Stimulated activated CD8-positive, alpha-beta memory T cell treated with anti-CD3 and anti-CD28 coated beads, Interleukin-12 subunit alpha, Interleukin-12 subunit beta, amount 100 ng/mL, for 1 hour (primary cell): ENCODE measurements around the gene ERC2.

Source experiments
- DNase-seq: peaks from one replicate; pipeline ENCODE4 v3.0.0-alpha.2; 2020; ENCODE audit warnings: low read depth

Gene ERC2

GRCh38 chr3:55984626-55985025 lies 483.6 kb downstream of the ERC2 start:
- no peak for DNase-seq

GRCh38 chr3:55978953-55979352 lies 489.3 kb downstream of the ERC2 start:
- DNase-seq: no peak

GRCh38 chr3:55974421-55975165 lies 493.7 kb downstream of the ERC2 start:
- no peak for DNase-seq

GRCh38 chr3:55969634-55970033 lies 498.6 kb downstream of the ERC2 start:
- DNase-seq: no peak

GRCh38 chr3:55968331-55968730 lies 499.9 kb downstream of the ERC2 start:
- no peak for DNase-seq

- DNase-seq: no peak
These were observed 501.7 kb downstream of the ERC2 start for GRCh38 chr3:55966566-55966965.

- no peak for DNase-seq
These were observed 502.5 kb downstream of the ERC2 start for GRCh38 chr3:55965776-55966175.

- no peak for DNase-seq
These were observed 503.7 kb downstream of the ERC2 start for GRCh38 chr3:55964491-55964985.

- no peak for DNase-seq
These were observed 504.7 kb downstream of the ERC2 start for GRCh38 chr3:55963601-55964000.

GRCh38 chr3:55959471-55960080 lies 508.7 kb downstream of the ERC2 start:
- no peak for DNase-seq

GRCh38 chr3:55958605-55959004 lies 509.7 kb downstream of the ERC2 start:
- no peak for DNase-seq

- no peak for DNase-seq
These were observed 512.3 kb downstream of the ERC2 start for GRCh38 chr3:55955891-55956477.

GRCh38 chr3:55951388-55951787 lies 516.9 kb downstream of the ERC2 start:
- no peak for DNase-seq

- DNase-seq: no peak
These were observed 520.9 kb downstream of the ERC2 start for GRCh38 chr3:55947406-55947805.

- DNase-seq: no peak
These were observed 521.6 kb downstream of the ERC2 start for GRCh38 chr3:55946574-55947160.

- DNase-seq: no peak
These were observed 525.4 kb downstream of the ERC2 start for GRCh38 chr3:55942868-55943267.

- no peak for DNase-seq
These were observed 529.0 kb downstream of the ERC2 start for GRCh38 chr3:55939287-55939686.

- DNase-seq: no peak
These were observed 531.0 kb downstream of the ERC2 start for GRCh38 chr3:55937301-55937700.

GRCh38 chr3:55936549-55937052 lies 531.7 kb downstream of the ERC2 start:
- no peak for DNase-seq

GRCh38 chr3:55935241-55935640 lies 533.0 kb downstream of the ERC2 start:
- no peak for DNase-seq

- no peak for DNase-seq
These were observed 533.5 kb downstream of the ERC2 start for GRCh38 chr3:55934771-55935170.

- DNase-seq: no peak
These were observed 539.0 kb downstream of the ERC2 start for GRCh38 chr3:55929154-55929869.
